ENCODE data around the gene RAB36. TPM values are rescaled to one million over a fixed set of nuclear protein-coding genes. Genes with fewer than 3 reads are reported as not detected.

The RAB36 gene
- total RNA-seq, 1 donor from 2014 or later, result 2.0 TPM

- Mint-ChIP-seq H3K27ac (ENCODE audit: unreplicated experiment) (peak overlapping the region; percentile 97), H3K4me3 (ENCODE audit: unreplicated experiment) (peak overlapping the region; percentile 100), H3K4me1 (ENCODE audit: low read depth, unreplicated experiment) (peaks cover 32% of the 10 kb centered on the region), H3K36me3 (ENCODE audit: unreplicated experiment) (peaks cover 12% of the 10 kb centered on the region), H3K27me3 (ENCODE audit: unreplicated experiment) (peaks cover 22% of the 10 kb centered on the region), H3K9me3 (ENCODE audit: unreplicated experiment) (peaks cover 28% of the 10 kb centered on the region)
- TF ChIP-seq CTCF (IDR thresholded peaks at IDR 0.05; ENCODE audit: partially characterized antibody, unreplicated experiment), result no peak
- DNase-seq, result no peak
These were observed 37.2 kb downstream of the RAB36 start for GRCh38 chr22:23182309-23183060.

- Mint-ChIP-seq H3K27ac (ENCODE audit: unreplicated experiment) (peak overlapping the region; percentile 97), H3K27me3 (ENCODE audit: unreplicated experiment) (peaks cover 22% of the 10 kb centered on the region), H3K9me3 (ENCODE audit: unreplicated experiment) (peaks cover 31% of the 10 kb centered on the region), H3K36me3 (ENCODE audit: unreplicated experiment) (peaks cover 12% of the 10 kb centered on the region), H3K4me3 (ENCODE audit: unreplicated experiment) (peak overlapping the region; percentile 100), H3K4me1 (ENCODE audit: low read depth, unreplicated experiment) (peaks cover 39% of the 10 kb centered on the region)
- no peak for TF ChIP-seq CTCF (IDR thresholded peaks at IDR 0.05; ENCODE audit: partially characterized antibody, unreplicated experiment)
- DNase-seq, result peak; percentile 85
These were observed 37.9 kb downstream of the RAB36 start for GRCh38 chr22:23183061-23183698.

- Mint-ChIP-seq H3K4me3 (ENCODE audit: unreplicated experiment) (peak overlapping the region; percentile 100), H3K27ac (ENCODE audit: unreplicated experiment) (peak overlapping the region; percentile 95), H3K9me3 (ENCODE audit: unreplicated experiment) (peaks cover 26% of the 10 kb centered on the region), H3K27me3 (ENCODE audit: unreplicated experiment) (peaks cover 20% of the 10 kb centered on the region), H3K36me3 (ENCODE audit: unreplicated experiment) (peaks cover 12% of the 10 kb centered on the region), H3K4me1 (ENCODE audit: low read depth, unreplicated experiment) (peaks cover 37% of the 10 kb centered on the region)
- DNase-seq, result no peak
- no peak for TF ChIP-seq CTCF (IDR thresholded peaks at IDR 0.05; ENCODE audit: partially characterized antibody, unreplicated experiment)
These were observed 39.0 kb downstream of the RAB36 start for GRCh38 chr22:23184100-23184763.

GRCh38 chr22:23184764-23185113 lies 39.5 kb downstream of the RAB36 start:
- no peak for DNase-seq
- Mint-ChIP-seq H3K27ac (ENCODE audit: unreplicated experiment) (peak overlapping the region; percentile 95), H3K27me3 (ENCODE audit: unreplicated experiment) (peaks cover 20% of the 10 kb centered on the region), H3K36me3 (ENCODE audit: unreplicated experiment) (peaks cover 12% of the 10 kb centered on the region), H3K9me3 (ENCODE audit: unreplicated experiment) (peaks cover 25% of the 10 kb centered on the region), H3K4me3 (ENCODE audit: unreplicated experiment) (peak overlapping the region; percentile 100), H3K4me1 (ENCODE audit: low read depth, unreplicated experiment) (peaks cover 37% of the 10 kb centered on the region)
- no peak for TF ChIP-seq CTCF (IDR thresholded peaks at IDR 0.05; ENCODE audit: partially characterized antibody, unreplicated experiment)

Data from glutamatergic neuron (in vitro differentiated cells).